K562 (cell line): ENCODE results near the gene UPK2. TPM values are rescaled to one million over a fixed set of nuclear protein-coding genes. Genes with fewer than 3 reads are reported as not detected.

ENCODE experiments used
- ATF7 ChIP-seq: fragments of 450-650 bp; IDR thresholded peaks from 2 replicates; pipeline ENCODE4 v1.7.1; 2014; ENCODE audit warnings: mild to moderate bottlenecking, moderate library complexity
- CBX1 ChIP-seq: sonication (generic); IDR thresholded peaks from 2 replicates; pipeline ENCODE4 v1.6.1; 2016; ENCODE audit warnings: antibody characterized with exemption, low read depth, mild to moderate bottlenecking
- CREB5 ChIP-seq: fragments of 250-450 bp; sonication (Bioruptor Pico); IDR thresholded peaks from 2 replicates; pipeline ENCODE4 v1.5.0; 2020; ENCODE audit warnings: mild to moderate bottlenecking
- CSDE1 ChIP-seq, 2 experiments: fragments of 450-650 bp; IDR thresholded peaks; 2 replicates each; pipeline ENCODE4 v1.6.1; 2016; ENCODE audit warnings: mild to moderate bottlenecking in 1 of 2
- FOXM1 ChIP-seq, 2 experiments: fragments of 450-650 bp in 1 of 2; sonication (generic) in 1 of 2; formaldehyde crosslinking in 1 of 2; IDR thresholded peaks; 2 replicates each; pipeline versions ENCODE4 v1.6.1 to v1.9.0; 2017 to 2022; ENCODE audit warnings: low read depth in 2 of 2, mild to moderate bottlenecking in 2 of 2, missing genetic modification reagents in 1 of 2, moderate library complexity in 1 of 2
- KDM5B ChIP-seq: fragments of 200-600 bp; sonication (generic); IDR thresholded peaks from 2 replicates; pipeline ENCODE4 v1.6.1; 2012; ENCODE audit warnings: low read depth, mild to moderate bottlenecking, moderate library complexity, low read length, control low read depth, inconsistent platforms; ENCODE audit not compliant: insufficient replicate concordance
- MAFF ChIP-seq: IDR thresholded peaks from 2 replicates; pipeline ENCODE4 v1.6.1; 2012; ENCODE audit warnings: low read length, improper control_type of control experiment
- MCM5 ChIP-seq: fragments of 450-650 bp; IDR thresholded peaks from 2 replicates; pipeline ENCODE4 v1.6.1; 2016; ENCODE audit warnings: low read depth
- NBN ChIP-seq: fragments of 450-650 bp; IDR thresholded peaks from 2 replicates; pipeline ENCODE4 v1.6.1; 2016; ENCODE audit warnings: low read depth, mild to moderate bottlenecking
- POLR2A ChIP-seq: fragments of 450-650 bp; conservative IDR thresholded peaks from 2 replicates; pipeline ENCODE4 v1.6.1; 2016
- POLR2G ChIP-seq: fragments of 200-400 bp; formaldehyde crosslinking; IDR thresholded peaks from 2 replicates; pipeline ENCODE4 v1.6.1; 2017; ENCODE audit warnings: low read depth, mild to moderate bottlenecking, antibody characterized with exemption, low read length, moderate library complexity
- PRPF4 ChIP-seq: fragments of 200-400 bp; formaldehyde crosslinking; IDR thresholded peaks from one replicate; pipeline ENCODE4 v1.6.1; 2017; ENCODE audit warnings: low read length, low read depth, mild to moderate bottlenecking; ENCODE audit not compliant: insufficient read depth, poor library complexity, severe bottlenecking
- PYGO2 ChIP-seq: fragments of 450-650 bp; IDR thresholded peaks from 2 replicates; pipeline ENCODE4 v1.6.1; 2016; ENCODE audit warnings: mild to moderate bottlenecking, missing genetic modification characterization, moderate library complexity, missing compliant biosample characterization
- SP1 ChIP-seq: sonication (generic); formaldehyde crosslinking; IDR thresholded peaks from 2 replicates; pipeline ENCODE4 v1.8.1; 2022; ENCODE audit warnings: mild to moderate bottlenecking, missing genetic modification reagents
- SPI1 ChIP-seq: IDR thresholded peaks from 2 replicates; pipeline ENCODE4 v1.6.1; 2011; ENCODE audit warnings: low read depth, low read length, control low read depth, borderline replicate concordance
- THRAP3 ChIP-seq: fragments of 450-650 bp; IDR thresholded peaks from 2 replicates; pipeline ENCODE4 v1.6.1; 2016; ENCODE audit warnings: mild to moderate bottlenecking, inconsistent platforms, borderline replicate concordance
- ZFX ChIP-seq: sonication (generic); formaldehyde crosslinking; IDR thresholded peaks from 2 replicates; pipeline ENCODE4 v1.8.0; 2022; ENCODE audit warnings: mild to moderate bottlenecking, missing genetic modification reagents, moderate library complexity
- ZKSCAN8 ChIP-seq: fragments of 200-800 bp; sonication (Bioruptor generic); IDR thresholded peaks from 2 replicates; pipeline ENCODE4 v1.6.1; 2016; ENCODE audit warnings: missing genetic modification characterization, missing compliant biosample characterization
- ZNF583 ChIP-seq: fragments of 250-450 bp; sonication (Bioruptor Pico); IDR thresholded peaks from 2 replicates; pipeline ENCODE4 v1.4.0; 2020
- ZNF592 ChIP-seq: fragments of 450-650 bp; IDR thresholded peaks from 2 replicates; pipeline ENCODE4 v1.6.1; 2017; ENCODE audit warnings: antibody characterized with exemption, mild to moderate bottlenecking
- ZSCAN32 ChIP-seq: fragments of 450-650 bp; formaldehyde crosslinking; IDR thresholded peaks from 2 replicates; pipeline ENCODE4 v1.4.0; 2020; ENCODE audit warnings: mild to moderate bottlenecking, moderate library complexity
- polyA plus RNA-seq, 8 experiments: library from polyadenylated mRNA; depleted of rRNA in 4 of 8; stranded (reverse) in 5 of 8; unstranded in 3 of 8; fragments of >200 nt; fragmentation: Nextera tagmentation in 2 of 8; fragmentation: Illumina TruSeq in 1 of 8; extraction: Ambion mirVana in 2 of 8; extraction: Trizol in 1 of 8; gene quantifications; 2 replicates each; pipeline versions ENCODE4 v1.2.1 to v1.2.3, GENCODE V29; 2011 to 2014; ENCODE audit warnings: inconsistent platforms in 1 of 8, missing spikeins in 1 of 8
- total RNA-seq, 7 experiments: library from RNA; depleted of rRNA in 6 of 7; stranded (reverse); fragments of >200 nt in 6 of 7; fragmentation: Illumina TruSeq in 2 of 7; extraction: Trizol in 2 of 7; gene quantifications; 2 replicates each; pipeline versions ENCODE4 v1.2.1 to v1.2.3, GENCODE V29; 2011 to 2021; ENCODE audit warnings: low replicate concordance in 1 of 7

UPK2 gene
- total and polyA plus RNA-seq, 9 of the 15 experiments (the other 6 are each of a cell fraction or from before 2014, with no cell fraction given): not detected

- peak; percentile 53; the same call in 1 of the 2 replicates for TF ChIP-seq POLR2A
- TF ChIP-seq POLR2G: peak; percentile 77
- no peak for TF ChIP-seq SP1
- TF ChIP-seq MCM5: no peak
- peak; percentile 96 for TF ChIP-seq CBX1
- no peak for TF ChIP-seq ZKSCAN8 (CRISPR knock-in tag)
- no peak for TF ChIP-seq THRAP3
- TF ChIP-seq PRPF4: peak; percentile 39
- TF ChIP-seq ZSCAN32: no peak
- no peak for TF ChIP-seq MAFF
- TF ChIP-seq CSDE1 (IDR thresholded peaks at IDR 0.05): no peak
- TF ChIP-seq NBN: peak; percentile 36; the same call in 1 of the 2 replicates
- peak; percentile 34 for TF ChIP-seq KDM5B
- TF ChIP-seq SPI1: no peak
- TF ChIP-seq ZNF592: 0 out of 2 replicates have a peak, but pooled peaks have one; percentile 62
- no peak for TF ChIP-seq ZNF583 (CRISPR knock-in tag)
- TF ChIP-seq ATF7: 0 out of 2 replicates have a peak, but pooled peaks have one; percentile 12
- peak; percentile 63 for TF ChIP-seq ZFX (CRISPR knock-in tag)
- TF ChIP-seq PYGO2 (tag): no peak
- TF ChIP-seq FOXM1 (IDR thresholded peaks at IDR 0.05; ENCODE audit: low read depth): no peak
- 0 out of 2 replicates have a peak, but pooled peaks have one; percentile 61 for TF ChIP-seq FOXM1 (CRISPR knock-in tag; IDR thresholded peaks at IDR 0.05; ENCODE audit: low read depth)
- no peak for TF ChIP-seq CREB5 (CRISPR knock-in tag)
These were observed 45.6 kb upstream of the UPK2 start (continued) for GRCh38 chr11:118910309-118911112.
